ENCODE measurements around the gene MRPS18A. TPM values are rescaled to one million over a fixed set of nuclear protein-coding genes. Genes with fewer than 3 reads are reported as not detected.

Gene MRPS18A
- total and polyA plus RNA-seq, 9 of the 15 experiments (the other 6 are each of a cell fraction or from before 2014, with no cell fraction given), result 87.5 to 243 (median 125) TPM

DNA sequence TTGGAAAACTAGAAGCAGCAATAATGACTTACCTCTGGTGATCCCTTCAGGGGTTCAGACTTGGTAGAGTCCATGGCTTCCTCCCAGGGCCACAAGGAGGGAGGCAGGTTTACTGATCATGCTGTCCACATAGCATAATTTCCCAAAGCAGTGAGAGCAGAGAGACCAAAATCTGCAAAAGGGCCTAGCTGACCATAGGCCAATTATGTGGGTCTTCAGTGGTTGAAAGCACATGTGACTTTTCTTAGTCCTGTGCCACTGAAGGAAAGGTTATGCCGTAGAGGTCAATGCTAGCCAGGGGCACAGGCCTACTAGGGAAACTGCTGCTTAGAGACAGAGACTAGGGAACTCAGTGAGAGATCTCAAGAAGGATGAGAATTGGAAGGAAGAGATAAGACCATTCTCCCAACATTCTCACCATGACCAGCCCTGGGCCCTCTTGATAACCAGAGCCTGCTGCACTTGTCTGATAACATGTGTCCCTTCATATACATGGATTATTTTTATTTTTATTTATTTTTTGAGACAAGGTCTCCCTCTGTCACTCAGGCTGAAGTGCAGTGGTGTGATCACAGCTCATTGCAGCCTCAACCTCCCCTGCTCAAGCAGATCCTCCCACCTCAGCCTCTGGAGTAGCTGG lies 56.5 kb downstream of the MRPS18A start (continued):
- TF ChIP-seq, protein P1, sequence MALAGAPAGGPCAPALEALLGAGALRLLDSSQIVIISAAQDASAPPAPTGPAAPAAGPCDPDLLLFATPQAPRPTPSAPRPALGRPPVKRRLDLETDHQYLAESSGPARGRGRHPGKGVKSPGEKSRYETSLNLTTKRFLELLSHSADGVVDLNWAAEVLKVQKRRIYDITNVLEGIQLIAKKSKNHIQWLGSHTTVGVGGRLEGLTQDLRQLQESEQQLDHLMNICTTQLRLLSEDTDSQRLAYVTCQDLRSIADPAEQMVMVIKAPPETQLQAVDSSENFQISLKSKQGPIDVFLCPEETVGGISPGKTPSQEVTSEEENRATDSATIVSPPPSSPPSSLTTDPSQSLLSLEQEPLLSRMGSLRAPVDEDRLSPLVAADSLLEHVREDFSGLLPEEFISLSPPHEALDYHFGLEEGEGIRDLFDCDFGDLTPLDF (CRISPR knock-in tag; IDR thresholded peaks at IDR 0.05), result no peak
- TF ChIP-seq, protein P2, sequence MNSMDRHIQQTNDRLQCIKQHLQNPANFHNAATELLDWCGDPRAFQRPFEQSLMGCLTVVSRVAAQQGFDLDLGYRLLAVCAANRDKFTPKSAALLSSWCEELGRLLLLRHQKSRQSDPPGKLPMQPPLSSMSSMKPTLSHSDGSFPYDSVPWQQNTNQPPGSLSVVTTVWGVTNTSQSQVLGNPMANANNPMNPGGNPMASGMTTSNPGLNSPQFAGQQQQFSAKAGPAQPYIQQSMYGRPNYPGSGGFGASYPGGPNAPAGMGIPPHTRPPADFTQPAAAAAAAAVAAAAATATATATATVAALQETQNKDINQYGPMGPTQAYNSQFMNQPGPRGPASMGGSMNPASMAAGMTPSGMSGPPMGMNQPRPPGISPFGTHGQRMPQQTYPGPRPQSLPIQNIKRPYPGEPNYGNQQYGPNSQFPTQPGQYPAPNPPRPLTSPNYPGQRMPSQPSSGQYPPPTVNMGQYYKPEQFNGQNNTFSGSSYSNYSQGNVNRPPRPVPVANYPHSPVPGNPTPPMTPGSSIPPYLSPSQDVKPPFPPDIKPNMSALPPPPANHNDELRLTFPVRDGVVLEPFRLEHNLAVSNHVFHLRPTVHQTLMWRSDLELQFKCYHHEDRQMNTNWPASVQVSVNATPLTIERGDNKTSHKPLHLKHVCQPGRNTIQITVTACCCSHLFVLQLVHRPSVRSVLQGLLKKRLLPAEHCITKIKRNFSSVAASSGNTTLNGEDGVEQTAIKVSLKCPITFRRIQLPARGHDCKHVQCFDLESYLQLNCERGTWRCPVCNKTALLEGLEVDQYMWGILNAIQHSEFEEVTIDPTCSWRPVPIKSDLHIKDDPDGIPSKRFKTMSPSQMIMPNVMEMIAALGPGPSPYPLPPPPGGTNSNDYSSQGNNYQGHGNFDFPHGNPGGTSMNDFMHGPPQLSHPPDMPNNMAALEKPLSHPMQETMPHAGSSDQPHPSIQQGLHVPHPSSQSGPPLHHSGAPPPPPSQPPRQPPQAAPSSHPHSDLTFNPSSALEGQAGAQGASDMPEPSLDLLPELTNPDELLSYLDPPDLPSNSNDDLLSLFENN (IDR thresholded peaks at IDR 0.05; ENCODE audit: low read depth in 2 of 2, low read length in 2 of 2), result peak in 1 of 2 experiments; percentile 98; a peak in 2 of 4 replicates
- TF ChIP-seq ZNF551 (CRISPR knock-in tag; IDR thresholded peaks at IDR 0.05), result no peak
- TF ChIP-seq YBX1 (IDR thresholded peaks at IDR 0.05), result no peak
- no peak for TF ChIP-seq XRCC3 (IDR thresholded peaks at IDR 0.05)
- TF ChIP-seq, protein P3, sequence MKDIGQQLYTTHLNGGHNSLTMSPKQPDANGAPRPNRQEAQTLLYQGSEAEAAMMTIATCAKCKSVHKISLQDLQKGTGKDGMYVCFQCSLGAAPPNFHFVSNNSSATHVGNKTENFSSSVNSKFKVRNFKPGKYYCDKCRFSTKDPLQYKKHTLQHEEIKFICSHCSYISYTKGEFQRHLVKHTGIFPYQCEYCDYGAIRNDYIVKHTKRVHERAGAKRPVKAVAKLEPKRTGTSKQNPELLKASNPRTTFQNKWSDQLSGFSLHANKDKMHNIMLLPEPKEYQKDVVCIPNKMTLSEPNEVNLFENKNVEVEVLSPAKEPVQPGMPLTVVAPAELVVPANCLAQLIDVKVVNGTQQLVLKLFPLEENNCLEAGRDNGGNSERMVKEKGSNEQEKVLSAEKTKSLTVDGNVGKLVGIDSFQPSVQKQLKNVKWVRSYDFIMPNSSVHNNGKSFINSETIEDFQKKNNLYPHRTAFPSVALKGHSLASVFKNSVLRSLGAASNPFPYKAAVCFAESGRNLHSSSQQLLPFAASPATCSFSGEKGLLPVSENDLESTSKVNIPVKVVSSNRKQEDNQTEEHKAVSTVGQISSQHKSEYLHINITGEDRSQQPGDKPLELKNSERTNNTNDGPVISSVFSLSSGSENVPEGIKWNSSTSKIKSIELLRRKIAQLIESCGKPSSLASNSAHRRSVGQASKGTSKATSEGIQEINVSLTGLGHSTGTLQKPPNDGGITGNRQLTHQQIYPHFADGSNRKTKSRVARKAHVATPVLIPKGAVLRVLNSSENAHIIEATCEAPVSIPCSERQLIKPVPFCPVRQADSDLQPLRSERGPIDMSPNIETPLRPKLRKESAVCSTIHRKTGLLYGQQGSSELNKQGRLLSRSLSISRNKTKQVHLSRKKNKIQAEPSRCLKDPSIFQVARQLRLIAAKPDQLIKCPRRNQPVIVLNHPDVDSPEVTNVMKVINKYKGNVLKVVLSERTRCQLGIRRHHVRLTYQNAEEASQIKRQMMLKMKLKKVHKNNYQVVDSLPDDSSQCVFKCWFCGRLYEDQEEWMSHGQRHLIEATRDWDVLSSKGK (CRISPR knock-in tag; IDR thresholded peaks at IDR 0.05), result no peak
- TF ChIP-seq, protein P4, sequence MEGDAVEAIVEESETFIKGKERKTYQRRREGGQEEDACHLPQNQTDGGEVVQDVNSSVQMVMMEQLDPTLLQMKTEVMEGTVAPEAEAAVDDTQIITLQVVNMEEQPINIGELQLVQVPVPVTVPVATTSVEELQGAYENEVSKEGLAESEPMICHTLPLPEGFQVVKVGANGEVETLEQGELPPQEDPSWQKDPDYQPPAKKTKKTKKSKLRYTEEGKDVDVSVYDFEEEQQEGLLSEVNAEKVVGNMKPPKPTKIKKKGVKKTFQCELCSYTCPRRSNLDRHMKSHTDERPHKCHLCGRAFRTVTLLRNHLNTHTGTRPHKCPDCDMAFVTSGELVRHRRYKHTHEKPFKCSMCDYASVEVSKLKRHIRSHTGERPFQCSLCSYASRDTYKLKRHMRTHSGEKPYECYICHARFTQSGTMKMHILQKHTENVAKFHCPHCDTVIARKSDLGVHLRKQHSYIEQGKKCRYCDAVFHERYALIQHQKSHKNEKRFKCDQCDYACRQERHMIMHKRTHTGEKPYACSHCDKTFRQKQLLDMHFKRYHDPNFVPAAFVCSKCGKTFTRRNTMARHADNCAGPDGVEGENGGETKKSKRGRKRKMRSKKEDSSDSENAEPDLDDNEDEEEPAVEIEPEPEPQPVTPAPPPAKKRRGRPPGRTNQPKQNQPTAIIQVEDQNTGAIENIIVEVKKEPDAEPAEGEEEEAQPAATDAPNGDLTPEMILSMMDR (IDR thresholded peaks at IDR 0.05 in 2 of 3, conservative IDR thresholded peaks at IDR 0.05 in 1 of 3; ENCODE audit: insufficient read depth in 2 of 3, low read depth in 1 of 3, low read length in 3 of 3), result no peak
- TF ChIP-seq MYC (IDR thresholded peaks at IDR 0.05; ENCODE audit: low read depth, low read length), result peak; percentile 83
- peak; percentile 63; the same call in 1 of the 2 replicates for TF ChIP-seq MYC (CRISPR knock-in tag; IDR thresholded peaks at IDR 0.05; ENCODE audit: borderline replicate concordance, low read depth)
- TF ChIP-seq SAFB (IDR thresholded peaks at IDR 0.05; ENCODE audit: borderline replicate concordance, low read depth, low read length), result no peak
- peak; percentile 65 for TF ChIP-seq RBBP5 (IDR thresholded peaks at IDR 0.05; ENCODE audit: borderline replicate concordance, insufficient read depth, low read length, poor library complexity, severe bottlenecking)
- no peak for TF ChIP-seq C11orf30 (IDR thresholded peaks at IDR 0.05; ENCODE audit: low read depth)
- TF ChIP-seq, protein P5, sequence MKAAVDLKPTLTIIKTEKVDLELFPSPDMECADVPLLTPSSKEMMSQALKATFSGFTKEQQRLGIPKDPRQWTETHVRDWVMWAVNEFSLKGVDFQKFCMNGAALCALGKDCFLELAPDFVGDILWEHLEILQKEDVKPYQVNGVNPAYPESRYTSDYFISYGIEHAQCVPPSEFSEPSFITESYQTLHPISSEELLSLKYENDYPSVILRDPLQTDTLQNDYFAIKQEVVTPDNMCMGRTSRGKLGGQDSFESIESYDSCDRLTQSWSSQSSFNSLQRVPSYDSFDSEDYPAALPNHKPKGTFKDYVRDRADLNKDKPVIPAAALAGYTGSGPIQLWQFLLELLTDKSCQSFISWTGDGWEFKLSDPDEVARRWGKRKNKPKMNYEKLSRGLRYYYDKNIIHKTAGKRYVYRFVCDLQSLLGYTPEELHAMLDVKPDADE (conservative IDR thresholded peaks at IDR 0.05; ENCODE audit: control insufficient read depth, low read depth, low read length), result peak; percentile 89
